Activated CD8-positive, alpha-beta T cell treated with anti-CD3 and anti-CD28 coated beads, Interleukin-2, amount 10 ng/mL, durations not matched to agents 7 days and 5 days (primary cell): Measurements from ENCODE around the gene OR51B4. TPM values are rescaled to one million over a fixed set of nuclear protein-coding genes. Genes with fewer than 3 reads are reported as not detected.
"Not testable (repeated sequence)": the region's sequence is repeated elsewhere in the genome, so short reads cannot be mapped to it uniquely, and the experiment has no call there.

ENCODE experiments used
- ATAC-seq: fragments of 150-1000 bp; cut with Tn5 transposase; one replicate; pipeline ENCODE4 v1.10.0; 2021; ENCODE audit warnings: moderate library complexity
- CTCF ChIA-PET: fragments of 350-600 bp; sonication (Branson Sonifier 250); formaldehyde crosslinking; loops from one replicate; lab custom pipeline; 2021; ENCODE audit warnings: antibody characterized with exemption; lab: Charles Lee
- POLR2A ChIA-PET: fragments of 350-600 bp; sonication (Branson Sonifier 250); formaldehyde crosslinking; loops from one replicate; lab custom pipeline; 2021; ENCODE audit warnings: antibody characterized with exemption; lab: Charles Lee
- DNase-seq: peaks from one replicate; pipeline ENCODE4 v3.0.0-alpha.2; 2020
- H3K27ac Mint-ChIP-seq: one replicate; pipeline ENCODE4 v1.8.0; 2021; ENCODE audit warnings: mild to moderate bottlenecking, mixed read lengths
- H3K27me3 Mint-ChIP-seq: one replicate; pipeline ENCODE4 v1.8.0; 2021; ENCODE audit warnings: low read depth, mixed read lengths
- H3K36me3 Mint-ChIP-seq: one replicate; pipeline ENCODE4 v1.8.0; 2021; ENCODE audit warnings: low read depth, mixed read lengths
- H3K4me1 Mint-ChIP-seq: one replicate; pipeline ENCODE4 v1.8.0; 2021; ENCODE audit warnings: low read depth, mixed read lengths
- H3K4me3 Mint-ChIP-seq: one replicate; pipeline ENCODE4 v1.8.0; 2021; ENCODE audit warnings: mild to moderate bottlenecking, mixed read lengths
- H3K9me3 Mint-ChIP-seq: one replicate; pipeline ENCODE4 v1.8.0; 2022; ENCODE audit warnings: mixed read lengths; ENCODE audit not compliant: insufficient read depth
- total RNA-seq, 2 experiments: library from RNA; stranded (reverse); gene quantifications; one replicate each; pipeline ENCODE4 v1.2.3, GENCODE V29; 2021

OR51B4 gene
- total RNA-seq, 2 experiments from 2014 or later, result not detected

GRCh38 chr11:5258543-5259262, 43.0 kb downstream of the OR51B4 start:
- Mint-ChIP-seq H3K27ac (no peak overlapping the region), H3K9me3 (no peaks in the 10 kb centered on the region), H3K4me3 (no peak overlapping the region), H3K36me3 (no peaks in the 10 kb centered on the region), H3K27me3 (no peaks in the 10 kb centered on the region), H3K4me1 (no peaks in the 10 kb centered on the region)
- ATAC-seq (no peak), DNase-seq (no peak)
- ChIA-PET POLR2A (no interaction called here), CTCF (no interaction called here)

- ChIA-PET POLR2A (no interaction called here), CTCF (no interaction called here)
- no peaks in the 10 kb centered on the region for H3K36me3 Mint-ChIP-seq
- no peaks in the 10 kb centered on the region for H3K27me3 Mint-ChIP-seq
- no peak for ATAC-seq
- H3K9me3 Mint-ChIP-seq, result no peaks in the 10 kb centered on the region
- H3K4me3 Mint-ChIP-seq, result no peak overlapping the region
- DNase-seq, result no peak
- no peak overlapping the region for H3K27ac Mint-ChIP-seq
- H3K4me1 Mint-ChIP-seq, result no peaks in the 10 kb centered on the region
These were observed 44.5 kb downstream of the OR51B4 start for GRCh38 chr11:5257296-5257695.

- H3K27ac Mint-ChIP-seq, H3K27me3 Mint-ChIP-seq, H3K9me3 Mint-ChIP-seq, POLR2A ChIA-PET, DNase-seq, H3K4me3 Mint-ChIP-seq, CTCF ChIA-PET, ATAC-seq, H3K36me3 Mint-ChIP-seq, H3K4me1 Mint-ChIP-seq: not testable (repeated sequence)
These were observed 46.9 kb downstream of the OR51B4 start, which contains the start of gene HBG2 for GRCh38 chr11:5254646-5255413. Gene HBG2, minus strand, starts transcription at chr11:5254781. Its CDS starts 53 bp downstream, at chr11:5254728.

GRCh38 chr11:5254023-5254422, 47.7 kb downstream of the OR51B4 start:
- H3K9me3 Mint-ChIP-seq, H3K27ac Mint-ChIP-seq, H3K4me1 Mint-ChIP-seq, POLR2A ChIA-PET, DNase-seq, H3K4me3 Mint-ChIP-seq, H3K27me3 Mint-ChIP-seq, H3K36me3 Mint-ChIP-seq, ATAC-seq, CTCF ChIA-PET: not testable (repeated sequence)

- H3K27ac Mint-ChIP-seq, ATAC-seq, H3K4me3 Mint-ChIP-seq, CTCF ChIA-PET, DNase-seq, H3K27me3 Mint-ChIP-seq, POLR2A ChIA-PET, H3K4me1 Mint-ChIP-seq, H3K36me3 Mint-ChIP-seq, H3K9me3 Mint-ChIP-seq: not testable (repeated sequence)
These were observed 48.3 kb downstream of the OR51B4 start for GRCh38 chr11:5253440-5253839.

GRCh38 chr11:5252919-5253265, 48.9 kb downstream of the OR51B4 start:
- Mint-ChIP-seq H3K27ac (no peak overlapping the region), H3K27me3 (no peaks in the 10 kb centered on the region), H3K4me1 (no peaks in the 10 kb centered on the region), H3K36me3 (no peaks in the 10 kb centered on the region), H3K4me3 (no peak overlapping the region), H3K9me3 (no peaks in the 10 kb centered on the region)
- ChIA-PET POLR2A (no interaction called here), CTCF (no interaction called here)
- DNase-seq (no peak), ATAC-seq (no peak)

GRCh38 chr11:5252192-5252918, 49.4 kb downstream of the OR51B4 start:
- Mint-ChIP-seq H3K9me3 (no peaks in the 10 kb centered on the region), H3K27me3 (no peaks in the 10 kb centered on the region), H3K4me1 (no peaks in the 10 kb centered on the region), H3K36me3 (no peaks in the 10 kb centered on the region), H3K4me3 (no peak overlapping the region), H3K27ac (no peak overlapping the region)
- ChIA-PET POLR2A (no interaction called here), CTCF (no interaction called here)
- ATAC-seq, result no peak
- DNase-seq, result no peak

- DNase-seq (no peak), ATAC-seq (no peak)
- H3K27ac Mint-ChIP-seq, result no peak overlapping the region
- no peaks in the 10 kb centered on the region for H3K27me3 Mint-ChIP-seq
- ChIA-PET CTCF (no interaction called here), POLR2A (no interaction called here)
- no peaks in the 10 kb centered on the region for H3K9me3 Mint-ChIP-seq
- no peaks in the 10 kb centered on the region for H3K4me1 Mint-ChIP-seq
- H3K36me3 Mint-ChIP-seq, result no peaks in the 10 kb centered on the region
- no peak overlapping the region for H3K4me3 Mint-ChIP-seq
These were observed 50.0 kb downstream of the OR51B4 start for GRCh38 chr11:5251746-5252145.

Other genes starting within 250 kb of the OR51B4 start
- not detected for gene OR52E2, start 242.3 kb downstream of the OR51B4 start, total RNA-seq
- gene OR52E1, start 232.4 kb downstream of the OR51B4 start, total RNA-seq, result not detected
- not detected for gene OR52A5, start 163.6 kb downstream of the OR51B4 start, total RNA-seq
- not detected for gene OR52A1, start 147.2 kb downstream of the OR51B4 start, total RNA-seq
- gene OR51V1, start 101.3 kb downstream of the OR51B4 start, total RNA-seq, result not detected
- not detected for gene HBB, start 74.9 kb downstream of the OR51B4 start, total RNA-seq
- not detected for gene HBD, start 67.5 kb downstream of the OR51B4 start, total RNA-seq
- not detected for gene HBG1, start 52.1 kb downstream of the OR51B4 start, total RNA-seq
- not detected for gene HBG2, start 47.2 kb downstream of the OR51B4 start, total RNA-seq
- gene HBE1, start 32.0 kb downstream of the OR51B4 start, total RNA-seq, result not detected
- gene OR51B2, start 22.4 kb upstream of the OR51B4 start, total RNA-seq, result not detected
- not detected for gene OR51B5, start 41.6 kb upstream of the OR51B4 start, total RNA-seq
- gene OR51B6, start 49.6 kb upstream of the OR51B4 start, total RNA-seq, result not detected
- gene OR51M1, start 81.9 kb upstream of the OR51B4 start, total RNA-seq, result not detected
- gene OR51Q1, start 120.2 kb upstream of the OR51B4 start, total RNA-seq, result not detected
- gene OR51I1, start 139.6 kb upstream of the OR51B4 start, total RNA-seq, result not detected
- not detected for gene OR51I2, start 147.4 kb upstream of the OR51B4 start, total RNA-seq
- not detected for gene OR52D1, start 186.7 kb upstream of the OR51B4 start, total RNA-seq
- not detected for gene UBQLN3, start 208.0 kb upstream of the OR51B4 start, total RNA-seq
- gene UBQLNL, start 214.8 kb upstream of the OR51B4 start, total RNA-seq, result under 1 TPM in 1 of 2 experiments, not detected in 1; 0.23 TPM
- gene OR52H1, start 246.6 kb upstream of the OR51B4 start, total RNA-seq, result not detected